BJ (cell line): ENCODE results near the gene ARID1A. TPM values are rescaled to one million over a fixed set of nuclear protein-coding genes. Genes with fewer than 3 reads are reported as not detected.

Source experiments
- CTCF ChIA-PET: fragments of 350-600 bp; formaldehyde crosslinking; extraction: SDS; loops from one replicate; lab custom pipeline; 2021; ENCODE audit warnings: antibody characterized with exemption, inconsistent platforms; lab: Yijun Ruan, JAX
- POLR2A ChIA-PET: fragments of 300-600 bp; sonication (Branson Sonifier 250); formaldehyde crosslinking; extraction: SDS; loops from one replicate; lab custom pipeline; 2021; ENCODE audit warnings: antibody characterized with exemption; lab: Charles Lee
- DNase-seq: peaks from one replicate; pipeline ENCODE4 v3.0.0-alpha.2; 2011; ENCODE audit warnings: low read depth
- H3K27me3 ChIP-seq: 2 replicates; pipeline ENCODE4 v1.6.0; 2011; ENCODE audit warnings: low read length; ENCODE audit not compliant: control insufficient read depth, insufficient read depth
- H3K36me3 ChIP-seq: 2 replicates; pipeline ENCODE4 v1.5.1; 2011; ENCODE audit warnings: low read length; ENCODE audit not compliant: control insufficient read depth, insufficient read depth
- H3K4me3 ChIP-seq: 2 replicates; pipeline ENCODE4 v1.5.1; 2011; ENCODE audit warnings: low read depth, mild to moderate bottlenecking, control low read depth, low read length
- polyA plus RNA-seq: library from polyadenylated mRNA; depleted of rRNA; stranded (reverse); fragments of >200 nt; gene quantifications from 2 replicates; pipeline ENCODE4 v1.2.3, GENCODE V29; 2011; rRNA removed
- small RNA-seq: library from RNA; depleted of rRNA; stranded (forward); fragments of <200 nt; gene quantifications from one replicate; pipeline ENCODE3, GENCODE V24; 2012; ENCODE audit warnings: low replicate concordance, low read depth; ENCODE audit not compliant: insufficient read length
- TF ChIP-seq, protein P1 (sequence below): IDR thresholded peaks from 2 replicates; pipeline ENCODE4 v1.5.1; 2011; ENCODE audit warnings: low read depth, mild to moderate bottlenecking, control low read depth, inconsistent platforms, low read length, moderate library complexity; ENCODE audit not compliant: insufficient read depth

The ARID1A gene
- polyA plus RNA-seq, 1 experiment: 16.0 TPM

DNA sequence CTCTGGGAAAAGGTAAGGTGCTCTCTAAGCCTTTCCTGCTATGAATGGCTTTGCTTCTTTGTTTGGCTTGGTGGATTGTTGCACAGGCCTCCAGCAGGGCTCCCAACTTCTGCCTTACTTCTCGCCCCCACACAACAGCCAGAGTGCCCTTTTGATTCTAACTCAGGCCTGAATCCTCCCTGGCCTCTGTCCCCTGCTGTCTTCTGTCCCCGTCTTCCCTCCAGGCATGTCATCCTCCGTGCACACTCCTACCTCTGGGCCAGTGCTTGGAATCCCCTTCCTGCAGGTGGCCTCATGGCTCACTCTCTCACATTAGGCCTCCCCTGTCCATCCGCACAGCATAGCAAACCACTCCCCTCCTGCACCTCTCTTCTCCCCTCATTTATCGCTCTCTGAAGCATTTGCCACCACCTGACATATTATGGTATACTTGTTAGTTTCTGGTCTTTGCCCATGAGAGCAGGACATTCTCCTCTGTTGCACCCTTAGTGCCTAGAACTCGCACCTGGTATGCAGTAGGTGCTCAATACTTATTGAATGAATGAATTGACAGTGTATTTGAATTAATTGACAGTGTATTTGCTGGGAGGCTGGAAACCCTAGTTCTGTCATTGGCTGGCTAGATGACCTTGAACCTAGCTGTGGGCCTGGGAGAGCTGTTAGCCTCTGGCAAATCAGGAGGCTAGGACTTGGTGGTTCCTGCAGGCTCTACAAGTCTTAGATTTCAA, 133.5 kb downstream of the ARID1A start:
- Histone ChIP-seq H3K27me3 (no peaks in the 10 kb centered on the region), H3K4me3 (no peak overlapping the region), H3K36me3 (peaks cover 9% of the 10 kb centered on the region)
- TF ChIP-seq, protein P1, sequence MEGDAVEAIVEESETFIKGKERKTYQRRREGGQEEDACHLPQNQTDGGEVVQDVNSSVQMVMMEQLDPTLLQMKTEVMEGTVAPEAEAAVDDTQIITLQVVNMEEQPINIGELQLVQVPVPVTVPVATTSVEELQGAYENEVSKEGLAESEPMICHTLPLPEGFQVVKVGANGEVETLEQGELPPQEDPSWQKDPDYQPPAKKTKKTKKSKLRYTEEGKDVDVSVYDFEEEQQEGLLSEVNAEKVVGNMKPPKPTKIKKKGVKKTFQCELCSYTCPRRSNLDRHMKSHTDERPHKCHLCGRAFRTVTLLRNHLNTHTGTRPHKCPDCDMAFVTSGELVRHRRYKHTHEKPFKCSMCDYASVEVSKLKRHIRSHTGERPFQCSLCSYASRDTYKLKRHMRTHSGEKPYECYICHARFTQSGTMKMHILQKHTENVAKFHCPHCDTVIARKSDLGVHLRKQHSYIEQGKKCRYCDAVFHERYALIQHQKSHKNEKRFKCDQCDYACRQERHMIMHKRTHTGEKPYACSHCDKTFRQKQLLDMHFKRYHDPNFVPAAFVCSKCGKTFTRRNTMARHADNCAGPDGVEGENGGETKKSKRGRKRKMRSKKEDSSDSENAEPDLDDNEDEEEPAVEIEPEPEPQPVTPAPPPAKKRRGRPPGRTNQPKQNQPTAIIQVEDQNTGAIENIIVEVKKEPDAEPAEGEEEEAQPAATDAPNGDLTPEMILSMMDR: no peak
- ChIA-PET CTCF (interaction anchor here (0.6 kb wide), 1 partner anchor 223 kb away, joined by 3 read pairs; no protein-coding TSS in a partner anchor), POLR2A (no interaction called here)
- DNase-seq: no peak

GRCh38 chr1:26831059-26831458, 135.2 kb downstream of the ARID1A start:
- Histone ChIP-seq H3K36me3 (peaks cover 16% of the 10 kb centered on the region), H3K27me3 (no peaks in the 10 kb centered on the region), H3K4me3 (no peak overlapping the region)
- no peak for DNase-seq
- TF ChIP-seq, protein P1: no peak
- ChIA-PET POLR2A (no interaction called here), CTCF (no interaction called here)

Small RNA genes within 50 kb of the gene (small RNA-seq; reads per million reads assigned to genes)
- gene AL627082.1 (not detected), gene RN7SL165P (not detected)

Other genes starting within 250 kb of the ARID1A start
- gene HMGN2, start 223.6 kb upstream of the ARID1A start, polyA plus RNA-seq: 252 and 268 TPM in 2 replicates
- gene RPS6KA1, start 166.3 kb upstream of the ARID1A start, polyA plus RNA-seq: 2.5 and 3.2 TPM in 2 replicates
- gene PIGV, start 91.9 kb downstream of the ARID1A start, polyA plus RNA-seq: 25.7 and 28.0 TPM in 2 replicates
- 26.6 and 42.1 TPM in 2 replicates for gene ZDHHC18, start 130.7 kb downstream of the ARID1A start, polyA plus RNA-seq
- 0.20 TPM in 1 of 2 replicates, not detected in the other for gene SFN, start 167.1 kb downstream of the ARID1A start, polyA plus RNA-seq
- 35.3 and 44.9 TPM in 2 replicates for gene GPN2, start 194.3 kb downstream of the ARID1A start, polyA plus RNA-seq
- 5.7 and 12.2 TPM in 2 replicates for gene GPATCH3, start 204.5 kb downstream of the ARID1A start, polyA plus RNA-seq
- not detected in 2 replicates for gene NR0B2, start 218.0 kb downstream of the ARID1A start, polyA plus RNA-seq
- 40.7 and 43.7 TPM in 2 replicates for gene NUDC, start 225.7 kb downstream of the ARID1A start, polyA plus RNA-seq